ENCODE results near the gene BOK. TPM values are rescaled to one million over a fixed set of nuclear protein-coding genes. Genes with fewer than 3 reads are reported as not detected.
A peak's percentile ranks its signal among the peaks of the same experiment; 100 is the strongest.

The BOK gene
- 10 to 100 TPM; 11.8 to 44.3 TPM for total RNA-seq
- 10 to 100 TPM; 26.8 to 31.5 TPM for polyA plus RNA-seq
- long read RNA-seq, donor 1, transcript BOK-201 (5 exons, 2,657 nt), result major isoform, 10 of 31 reads
- long read RNA-seq, donor 1, partial matches to known transcripts, result 21 of 31 reads
- long read RNA-seq, donor 1, other reads (novel, unspliced or antisense), result 0 of 31 reads
- long read RNA-seq, donor 2, partial matches to known transcripts, result 0 of 2 reads
- long read RNA-seq, donor 2, other reads (novel, unspliced or antisense), result 0 of 2 reads
- long read RNA-seq, donor 3, partial matches to known transcripts, result 0 of 2 reads
- long read RNA-seq, donor 3, other reads (novel, unspliced or antisense), result 0 of 2 reads
- long read RNA-seq, donor 4, partial matches to known transcripts, result 0 of 2 reads
- long read RNA-seq, donor 4, other reads (novel, unspliced or antisense), result 0 of 2 reads
- long read RNA-seq, donor 5, transcript BOK-201 (5 exons, 2,657 nt), result major isoform, 6 of 27 reads
- long read RNA-seq, donor 5, partial matches to known transcripts, result 21 of 27 reads
- long read RNA-seq, donor 5, other reads (novel, unspliced or antisense), result 0 of 27 reads

- peak; percentile 58 for ATAC-seq (ENCODE audit: insufficient read depth, low FRiP score)
- H3K27ac ChIP-seq (ENCODE audit: low read depth in 1 of 2, low read length in 1 of 2), result peak within 1 kb of the TSS in 1 of 2 donors; percentile 73
- no peak for TF ChIP-seq CTCF (IDR thresholded peaks at IDR 0.05; ENCODE audit: control extremely low read depth, extremely low read depth)
- H3K4me3 ChIP-seq, result peak within 1 kb of the TSS; percentile 75
- no peaks in the 10 kb centered on the region for H3K27me3 ChIP-seq (ENCODE audit: control insufficient read depth in 3 of 3, insufficient read depth in 3 of 3, low read length in 2 of 3)
- peaks cover 0 to 2% (median 0%) of the 10 kb centered on the region in 4 donors for H3K9me3 ChIP-seq (ENCODE audit: control insufficient read depth in 4 of 4, insufficient read depth in 3 of 4, low read length in 3 of 4)
- WGBS, 2 donors, result 1% methylated on average over 48 to 98 of the region's 98 CpGs
- H3K36me3 ChIP-seq (ENCODE audit: control insufficient read depth in 4 of 4, insufficient read depth in 4 of 4, low read length in 4 of 4), result peaks cover 0 to 8% (median under 1%) of the 10 kb centered on the region in 4 donors
- H3K9ac ChIP-seq (ENCODE audit: insufficient read depth in 1 of 2, low read length in 2 of 2), result peak within 1 kb of the TSS in 1 of 2 donors; percentile 53
- peak; percentile 77 to 82 (median 78) for DNase-seq
- peaks cover 0 to 32% (median 18%) of the 10 kb centered on the region in 5 donors for H3K4me1 ChIP-seq (ENCODE audit: control insufficient read depth in 5 of 5, insufficient read depth in 5 of 5, low read length in 5 of 5)
These were observed at the start of gene BOK for GRCh38 chr2:241558532-241559322. Gene BOK (plus strand): TSS chr2:241558745. CDS start chr2:241559484, 739 bp downstream.

GRCh38 chr2:241509155-241509784, 49.3 kb upstream of the BOK start:
- Histone ChIP-seq H3K27ac (ENCODE audit: low read depth in 1 of 2, low read length in 1 of 2) (peak overlapping the region in 1 of 2 donors; percentile 90), H3K9me3 (ENCODE audit: control insufficient read depth in 4 of 4, insufficient read depth in 3 of 4, low read length in 3 of 4) (no peaks in the 10 kb centered on the region), H3K36me3 (ENCODE audit: control insufficient read depth in 4 of 4, insufficient read depth in 4 of 4, low read length in 4 of 4) (peaks cover 0 to 3% (median under 1%) of the 10 kb centered on the region in 4 donors), H3K4me1 (ENCODE audit: control insufficient read depth in 5 of 5, insufficient read depth in 5 of 5, low read length in 5 of 5) (peaks cover 0 to 27% (median 8%) of the 10 kb centered on the region in 5 donors), H3K27me3 (ENCODE audit: control insufficient read depth in 3 of 3, insufficient read depth in 3 of 3, low read length in 2 of 3) (no peaks in the 10 kb centered on the region), H3K4me3 (peak overlapping the region; percentile 60), H3K9ac (ENCODE audit: insufficient read depth in 1 of 2, low read length in 2 of 2) (peak overlapping the region; percentile 79 to 85)
- ATAC-seq (ENCODE audit: insufficient read depth, low FRiP score), result no peak
- no peak for TF ChIP-seq CTCF (IDR thresholded peaks at IDR 0.05; ENCODE audit: control extremely low read depth, extremely low read depth)
- 24 to 25% methylated on average over 24 of the region's 24 CpGs for WGBS, 2 donors
- DNase-seq, result no peak

- H3K4me1 ChIP-seq (ENCODE audit: control insufficient read depth in 5 of 5, insufficient read depth in 5 of 5, low read length in 5 of 5), result peaks cover 0 to 23% (median 8%) of the 10 kb centered on the region in 5 donors
- H3K27ac ChIP-seq (ENCODE audit: low read depth in 1 of 2, low read length in 1 of 2), result no peak overlapping the region
- H3K4me3 ChIP-seq, result no peak overlapping the region
- no peaks in the 10 kb centered on the region for H3K9me3 ChIP-seq (ENCODE audit: control insufficient read depth in 4 of 4, insufficient read depth in 3 of 4, low read length in 3 of 4)
- H3K36me3 ChIP-seq (ENCODE audit: control insufficient read depth in 4 of 4, insufficient read depth in 4 of 4, low read length in 4 of 4), result no peaks in the 10 kb centered on the region
- no peaks in the 10 kb centered on the region for H3K27me3 ChIP-seq (ENCODE audit: control insufficient read depth in 3 of 3, insufficient read depth in 3 of 3, low read length in 2 of 3)
- WGBS, 2 donors, result 91 to 95% methylated on average over 6 of the region's 6 CpGs
- no peak for DNase-seq
- H3K9ac ChIP-seq (ENCODE audit: insufficient read depth in 1 of 2, low read length in 2 of 2), result no peak overlapping the region
- ATAC-seq (ENCODE audit: insufficient read depth, low FRiP score), result no peak
- no peak for TF ChIP-seq CTCF (IDR thresholded peaks at IDR 0.05; ENCODE audit: control extremely low read depth, extremely low read depth)
These were observed 47.3 kb upstream of the BOK start for GRCh38 chr2:241511091-241511741.

All from lung (tissue), 16 donors.